ELF-1 (cell line): ENCODE data around the gene PSMD5.

Source experiments
- DNase-seq: peaks from one replicate; pipeline ENCODE4 v3.0.0-alpha.2; 2016; ENCODE audit warnings: low read depth, low spot score

The PSMD5 gene

GRCh38 chr9:120842685-120843485 lies at the start of gene PSMD5:
Gene PSMD5 (minus strand): TSS chr9:120842922. CDS start chr9:120842909, 13 bp downstream.
- DNase-seq = peak; percentile 99

DNA sequence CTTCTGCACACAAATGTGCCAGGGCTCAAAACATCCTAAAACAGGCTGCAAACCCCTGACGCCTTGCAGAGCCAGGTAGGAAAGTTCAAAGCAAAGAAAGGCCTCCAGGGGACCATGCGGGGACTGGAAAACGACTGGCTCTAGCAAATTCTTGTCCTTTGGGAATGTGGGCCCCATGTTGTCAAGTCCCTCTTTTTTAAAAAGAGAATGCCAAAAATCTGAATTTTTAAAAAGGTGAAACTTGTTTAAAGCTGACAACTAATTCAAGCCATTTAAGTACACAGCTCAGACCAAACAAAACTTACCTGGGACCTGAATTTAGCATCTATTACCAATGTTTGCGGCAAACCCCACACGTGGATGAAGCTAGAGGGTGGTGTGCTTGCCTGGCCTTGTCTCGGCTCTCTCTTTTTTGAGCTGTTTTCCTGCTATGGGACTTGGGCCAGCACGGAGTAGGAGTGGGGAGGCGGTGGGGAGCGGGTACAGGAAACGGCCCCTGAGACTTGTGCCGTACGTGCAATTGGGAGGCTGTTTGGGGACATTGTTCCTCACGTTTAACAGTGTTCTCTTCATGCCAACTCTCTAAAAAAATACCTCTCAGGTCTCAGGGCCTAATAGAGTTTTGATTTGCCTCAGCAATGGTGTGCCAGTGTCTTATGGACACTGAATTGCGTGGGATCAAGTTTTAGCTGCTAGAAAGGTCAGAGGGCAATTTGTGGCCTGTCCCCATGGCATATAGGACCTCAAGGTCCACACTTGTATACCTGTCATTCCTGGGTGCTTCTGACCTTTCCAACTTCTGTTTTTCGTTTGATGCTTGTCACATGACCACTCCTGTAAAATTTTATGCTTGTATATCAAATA lies 49.4 kb upstream of the PSMD5 start:
- DNase-seq = no peak

DNA sequence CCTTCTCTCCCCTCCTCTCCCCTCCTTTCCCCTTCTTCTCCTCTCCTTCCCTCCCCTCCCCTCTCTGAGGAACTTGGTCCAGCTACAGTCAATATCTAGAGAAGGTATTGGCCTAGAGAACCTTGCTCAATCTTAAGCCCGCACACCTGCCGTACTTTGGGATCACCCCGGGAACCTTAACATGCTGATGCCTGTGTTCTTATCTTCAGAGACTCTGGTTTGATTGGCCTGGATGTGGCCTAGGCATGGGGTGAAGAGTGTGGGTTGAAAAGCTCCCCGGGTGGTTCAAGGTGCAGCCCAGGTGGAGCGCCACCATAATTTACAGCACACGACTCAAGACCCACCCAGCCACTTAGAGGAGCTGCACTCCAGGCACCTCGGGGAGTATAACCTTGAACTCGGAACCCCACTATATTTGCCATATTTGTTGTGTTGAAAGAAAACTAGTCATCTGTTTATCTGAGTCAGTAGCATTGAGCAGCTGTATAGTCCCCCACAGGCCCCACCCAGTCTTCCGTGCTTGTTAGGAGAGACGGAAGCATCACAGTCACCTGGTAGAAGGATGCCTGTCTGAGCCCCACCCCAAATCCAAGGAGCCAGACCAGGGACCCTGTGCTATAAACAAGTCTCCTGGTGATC lies 48.6 kb upstream of the PSMD5 start:
- no peak for DNase-seq

GRCh38 chr9:120890320-120891244 lies 47.9 kb upstream of the PSMD5 start:
- no peak for DNase-seq

DNA sequence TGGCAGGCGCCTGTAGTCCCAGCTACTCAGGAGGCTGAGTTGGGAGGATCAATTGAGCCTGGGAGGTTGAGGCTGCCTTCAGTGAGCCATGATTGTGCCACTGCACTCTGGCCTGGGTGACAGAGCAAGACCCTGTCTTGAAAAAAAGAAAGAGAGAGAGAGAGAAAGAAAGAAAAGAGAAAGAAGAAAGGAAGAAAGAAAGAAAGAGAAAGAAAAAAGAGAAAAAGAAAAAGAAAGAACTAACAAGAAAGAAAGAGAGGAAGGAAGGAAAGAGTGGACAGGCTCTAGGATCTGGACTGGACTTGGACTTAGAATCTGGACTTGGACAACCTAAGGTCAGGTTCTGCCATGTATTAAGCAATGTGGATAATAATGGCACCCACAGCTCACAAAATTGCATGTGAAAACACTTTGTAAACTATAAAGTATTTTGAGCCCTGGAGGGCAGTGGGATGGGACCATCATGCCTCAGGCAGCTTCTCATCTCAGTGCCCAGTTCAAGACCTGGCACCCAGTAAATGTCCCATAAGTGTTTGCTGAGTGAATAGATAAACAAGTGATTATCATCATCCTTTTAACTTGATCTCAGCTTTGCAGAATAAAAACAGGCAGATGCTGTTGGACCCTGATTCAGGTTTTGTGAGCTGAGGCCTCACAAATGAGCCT lies 47.0 kb upstream of the PSMD5 start:
- DNase-seq = no peak

DNA sequence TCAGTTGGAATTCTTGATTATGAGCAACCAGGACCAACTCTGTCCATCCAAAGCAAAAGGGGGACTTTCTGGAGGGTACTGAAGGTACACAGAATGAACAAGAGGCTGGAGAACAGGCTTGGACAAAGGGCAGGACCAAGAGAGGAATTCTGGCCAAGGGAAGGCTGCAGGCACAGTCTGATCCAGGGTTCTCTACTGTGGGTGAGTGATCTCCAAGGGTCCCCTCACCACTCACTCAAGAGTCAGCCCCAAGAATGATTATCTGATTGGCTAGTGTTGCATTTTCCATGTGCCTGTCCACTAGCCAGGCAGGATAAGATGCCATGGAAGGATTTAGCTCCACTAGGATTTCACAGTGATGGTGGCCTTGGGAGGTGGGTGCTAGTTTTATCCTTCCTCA lies 45.9 kb upstream of the PSMD5 start:
- DNase-seq = no peak

DNA sequence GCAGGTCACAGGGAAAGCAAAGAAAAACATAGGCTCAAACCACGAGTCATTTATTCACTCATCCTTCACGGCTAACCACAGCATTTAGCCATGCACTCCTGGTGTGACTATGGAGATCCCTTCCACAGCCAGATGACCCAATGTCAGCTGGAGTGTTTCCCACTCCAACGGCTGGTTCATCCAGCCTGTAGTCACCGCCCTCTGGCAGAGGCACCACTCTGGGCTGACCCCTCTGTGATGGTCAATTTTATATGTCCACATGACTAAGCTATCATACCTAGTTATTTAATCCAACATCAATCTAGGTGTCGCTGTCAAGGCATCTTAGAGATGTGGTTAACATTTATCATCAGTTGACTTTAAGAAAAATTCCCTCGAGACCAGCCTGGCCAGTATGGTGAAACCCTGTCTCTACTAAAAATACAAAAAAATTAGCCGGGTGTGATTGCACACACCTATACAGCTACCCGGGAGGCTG lies 43.8 kb upstream of the PSMD5 start:
- DNase-seq = no peak

DNA sequence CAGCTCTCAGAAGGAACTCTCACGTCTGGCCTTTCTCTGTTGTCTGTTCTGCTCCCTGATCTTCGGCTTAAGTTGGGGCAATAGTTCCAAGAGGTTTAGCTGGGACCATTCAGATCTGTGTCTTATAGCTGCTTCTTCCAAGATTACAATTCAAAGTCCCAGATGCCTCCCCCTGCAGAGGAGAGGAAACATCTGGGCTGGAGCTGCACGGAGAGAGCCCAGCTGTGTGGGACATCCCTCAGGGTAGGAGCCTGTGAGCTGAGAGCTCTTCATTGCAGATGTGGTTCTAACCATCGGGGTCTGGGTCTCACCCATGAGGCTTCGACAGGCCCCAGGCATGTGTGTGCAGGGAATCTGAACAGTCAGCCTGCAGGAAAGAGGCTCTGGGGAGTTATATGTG lies 43.2 kb upstream of the PSMD5 start:
- DNase-seq = no peak

GRCh38 chr9:120885457-120885856 lies 42.7 kb upstream of the PSMD5 start:
- no peak for DNase-seq

DNA sequence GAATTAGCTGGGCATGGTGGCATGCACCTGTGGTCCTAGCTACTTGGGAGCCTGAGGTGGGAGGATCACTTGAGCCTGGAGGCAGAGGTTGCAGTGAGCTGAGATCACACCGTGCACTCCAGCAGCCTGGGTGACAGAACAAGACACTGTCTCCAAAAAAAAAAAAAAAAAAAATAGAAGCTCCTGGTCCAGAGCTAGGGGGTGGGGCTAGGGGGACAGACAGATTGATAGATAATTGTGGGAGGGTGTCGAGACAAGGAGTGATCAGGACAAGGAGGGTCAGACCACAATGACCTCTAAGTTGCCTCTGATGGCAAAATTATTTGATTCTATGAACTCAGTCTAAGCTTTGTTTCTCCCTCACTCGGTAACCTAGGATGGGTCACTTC lies 40.9 kb upstream of the PSMD5 start:
- no peak for DNase-seq

DNA sequence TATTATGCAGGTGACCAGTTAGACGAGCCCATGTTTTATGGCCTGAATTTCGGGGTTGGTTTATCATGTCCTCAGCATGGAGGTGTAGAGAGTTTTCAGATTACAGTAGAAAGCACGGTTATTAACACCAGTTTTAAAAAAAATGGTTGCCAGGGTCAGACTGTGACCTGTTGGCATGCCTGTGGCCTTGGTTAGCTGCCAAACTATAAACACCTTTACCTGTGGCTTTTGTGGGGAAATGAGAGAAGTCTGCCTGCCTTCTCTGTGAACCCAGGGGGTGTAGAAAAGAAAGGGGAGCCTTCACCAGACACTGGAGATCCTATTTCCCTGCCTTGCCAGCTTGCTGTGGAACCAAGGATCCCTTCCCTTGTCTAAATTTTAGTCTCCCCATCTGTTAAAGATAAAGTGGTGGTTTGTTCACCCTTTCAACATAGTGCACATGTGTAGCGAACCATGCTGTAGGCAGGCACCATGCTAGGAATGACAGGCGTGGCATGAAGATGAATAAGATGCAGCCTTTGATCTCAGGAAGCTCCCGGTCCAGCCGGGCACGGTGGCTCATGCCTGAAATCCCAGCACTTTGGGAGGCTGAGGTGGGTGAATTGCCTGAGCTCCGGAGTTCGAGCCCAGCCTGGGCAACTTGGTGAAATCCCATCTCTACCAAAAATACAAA lies 40.3 kb upstream of the PSMD5 start:
- no peak for DNase-seq

- DNase-seq = no peak
Observed at GRCh38 chr9:120879446-120879845, 36.7 kb upstream of the PSMD5 start.

- DNase-seq = no peak
Observed at GRCh38 chr9:120878188-120879130, 35.7 kb upstream of the PSMD5 start.

- no peak for DNase-seq
Observed at GRCh38 chr9:120877276-120878034, 34.7 kb upstream of the PSMD5 start.

DNA sequence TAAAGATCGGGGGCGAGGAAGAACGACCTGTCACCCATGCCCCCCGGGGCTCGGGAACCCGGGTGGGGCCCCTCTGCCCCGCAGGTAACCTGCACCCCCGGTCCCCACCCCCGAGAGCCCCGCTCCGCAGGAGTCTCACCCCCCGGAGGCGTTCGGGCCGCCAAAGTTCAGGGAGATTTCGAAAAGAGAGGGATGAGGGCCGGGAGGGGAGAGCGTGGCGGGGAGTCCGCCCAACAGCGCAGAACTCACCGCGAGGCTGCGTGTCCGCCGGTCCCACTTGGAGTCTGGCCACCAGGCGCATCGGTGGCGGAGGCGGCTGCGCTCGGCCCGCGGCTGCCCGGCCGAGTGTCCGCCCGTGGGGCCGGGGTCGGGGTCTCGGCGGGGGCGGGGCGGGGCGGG lies 34.1 kb upstream of the PSMD5 start, which contains the start of gene PHF19:
TSS of gene PHF19 (minus strand) at position 347 of the 399 bp plus-strand sequence. CDS start 2,447 bp downstream, outside the sequence.
- DNase-seq = no peak

GRCh38 chr9:120875954-120876841 lies 33.5 kb upstream of the PSMD5 start:
- peak; percentile 53 for DNase-seq

- no peak for DNase-seq
Observed at GRCh38 chr9:120875643-120875953, 32.9 kb upstream of the PSMD5 start.
